ENCODE measurements around the gene RASSF5.

RASSF5 gene

GRCh38 chr1:206518206-206518605 lies 10.9 kb downstream of the RASSF5 start:
- no peak for DNase-seq

DNA sequence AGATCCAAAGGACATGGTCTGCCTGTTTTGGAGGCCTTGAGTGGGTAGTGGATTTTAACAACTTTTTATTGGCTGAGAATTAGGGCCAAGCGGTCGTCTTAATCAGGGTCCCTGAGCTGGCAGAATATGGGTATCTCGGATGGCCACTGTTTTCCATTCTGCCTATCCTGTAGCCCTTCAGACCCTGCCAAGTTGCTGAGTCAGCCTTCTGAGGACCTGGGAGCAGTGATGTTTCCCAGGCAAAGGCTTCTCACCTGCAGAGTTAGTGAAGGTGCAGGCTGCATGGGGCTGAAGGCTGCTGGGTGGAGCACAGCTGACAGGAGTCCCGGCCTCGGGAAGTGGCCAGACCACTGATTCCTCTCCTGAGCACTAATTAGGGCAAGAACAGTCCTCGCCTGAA lies 11.4 kb downstream of the RASSF5 start:
- DNase-seq = no peak

GRCh38 chr1:206521127-206521526 lies 13.8 kb downstream of the RASSF5 start:
- DNase-seq = no peak

DNA sequence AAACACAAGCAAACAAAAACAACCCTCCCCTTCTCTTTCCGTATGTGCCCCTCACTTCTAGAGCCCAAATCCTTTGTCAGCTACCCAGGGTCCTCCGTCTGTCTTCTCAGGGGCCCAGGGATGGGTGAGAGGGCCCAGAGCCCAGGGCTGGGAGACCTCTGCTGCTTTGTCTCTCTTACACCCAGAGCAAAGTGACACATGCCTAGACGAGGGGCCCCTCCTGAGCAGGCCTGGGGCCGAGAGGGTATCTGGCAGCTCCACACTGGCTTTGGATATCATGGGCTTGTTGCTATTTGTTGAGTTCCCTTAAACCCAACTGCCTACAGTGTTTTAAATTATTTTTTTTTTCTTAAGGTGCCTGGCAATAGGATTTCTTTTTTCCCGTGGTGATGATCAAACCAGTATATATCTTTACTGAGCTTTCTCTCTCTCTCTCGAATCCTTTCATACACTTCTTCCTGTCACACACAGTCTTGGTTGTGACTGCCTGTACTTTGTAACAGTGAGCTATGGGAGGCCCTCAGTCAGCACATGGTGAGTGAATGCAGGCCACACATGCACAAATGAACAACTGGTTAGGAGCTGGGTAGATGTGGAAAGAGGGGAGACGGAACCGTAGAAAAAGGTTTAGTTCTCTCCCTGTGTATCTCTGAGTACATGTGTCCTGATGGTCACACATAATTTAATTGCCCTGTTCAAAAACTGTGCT lies 14.5 kb downstream of the RASSF5 start:
- DNase-seq = no peak

DNA sequence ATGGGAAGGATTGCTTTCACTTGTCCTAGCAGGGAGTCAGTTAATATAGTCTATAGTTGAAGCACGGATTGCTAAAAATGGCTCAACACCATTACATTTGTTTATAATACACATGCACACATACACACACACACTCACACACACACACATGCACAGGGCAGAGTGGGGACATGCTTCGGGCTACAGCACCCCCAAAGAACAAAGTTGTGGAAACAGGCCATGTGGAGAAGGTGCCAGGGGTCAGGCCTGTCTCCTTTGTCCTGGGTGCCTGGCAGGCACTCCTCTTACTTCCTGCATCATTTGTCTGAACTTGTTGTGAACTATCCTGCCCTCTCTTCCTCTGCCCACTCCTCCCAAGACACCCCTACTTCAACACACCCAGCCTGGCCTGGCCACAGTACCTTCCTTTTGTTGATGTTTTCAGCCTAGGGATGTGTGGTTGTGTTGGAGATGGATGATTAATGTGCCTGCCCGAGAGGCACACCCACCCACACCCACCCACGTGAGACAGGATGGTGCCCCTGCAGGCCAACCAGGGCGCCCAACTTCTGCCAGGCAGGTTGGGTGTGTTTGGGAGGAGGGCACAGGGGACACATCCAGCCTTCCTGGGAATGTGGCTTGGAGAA lies 17.5 kb downstream of the RASSF5 start:
- DNase-seq = no peak

- DNase-seq = no peak
Measured at GRCh38 chr1:206526064-206526911, 19.0 kb downstream of the RASSF5 start.

- DNase-seq = no peak
Measured at GRCh38 chr1:206529425-206529824, 22.1 kb downstream of the RASSF5 start.

DNA sequence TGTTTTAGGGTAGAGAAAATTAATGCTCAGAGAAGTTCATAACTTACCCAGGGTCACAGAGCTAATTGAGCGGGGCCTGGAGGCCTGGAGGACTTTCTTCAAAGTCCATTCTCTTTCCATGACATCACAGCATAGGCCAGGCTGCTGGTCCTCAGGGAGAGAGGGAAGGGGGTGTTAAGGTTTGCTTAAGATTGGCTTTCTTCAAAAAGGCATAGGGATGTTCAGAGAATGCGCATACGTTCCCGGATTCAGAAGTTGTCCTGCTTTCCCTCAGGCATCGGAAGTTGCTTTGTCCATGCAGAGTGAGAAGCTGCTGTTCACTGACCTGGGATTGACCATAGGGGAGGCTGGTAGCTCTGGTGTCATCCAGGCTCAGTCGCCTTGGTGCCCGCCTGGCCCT lies 25.0 kb downstream of the RASSF5 start:
- no peak for DNase-seq

DNA sequence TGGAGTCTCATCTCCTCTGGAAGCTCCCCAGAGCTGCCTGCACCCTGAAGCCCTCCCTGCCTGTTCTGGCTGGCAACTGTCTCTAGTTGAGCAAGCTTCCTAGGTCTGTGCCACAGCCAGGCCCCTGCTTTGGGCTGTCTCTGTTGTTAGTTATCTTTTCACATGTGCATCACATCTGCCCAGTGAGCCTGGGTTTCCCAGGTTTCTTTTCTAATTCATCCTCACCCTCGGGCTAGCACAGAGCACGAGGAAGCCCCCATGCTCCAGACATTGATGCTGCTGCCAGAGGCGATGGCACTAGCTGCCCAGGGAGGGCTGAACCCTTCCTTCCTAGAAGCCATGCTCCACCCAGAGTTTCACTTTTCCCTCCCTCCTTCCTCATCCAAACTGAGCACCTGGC lies 27.2 kb downstream of the RASSF5 start:
- DNase-seq = no peak

DNA sequence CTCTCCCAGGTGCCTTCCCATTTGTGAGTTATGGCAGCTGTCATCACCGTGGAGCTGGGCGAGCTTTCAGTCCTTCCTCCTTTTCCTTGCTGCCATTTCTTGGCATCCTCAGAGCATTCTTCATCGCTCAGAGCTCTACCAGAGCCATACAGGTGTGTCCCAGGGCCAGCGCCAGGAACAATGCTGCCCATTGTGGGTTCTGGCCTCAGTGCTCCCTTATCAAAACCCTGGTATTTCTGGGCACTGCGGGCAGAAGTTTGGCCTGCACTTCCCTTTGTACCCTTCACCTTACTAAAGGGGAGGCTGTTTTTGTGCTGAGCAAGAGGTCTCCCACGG lies 28.5 kb downstream of the RASSF5 start:
- DNase-seq = no peak

DNA sequence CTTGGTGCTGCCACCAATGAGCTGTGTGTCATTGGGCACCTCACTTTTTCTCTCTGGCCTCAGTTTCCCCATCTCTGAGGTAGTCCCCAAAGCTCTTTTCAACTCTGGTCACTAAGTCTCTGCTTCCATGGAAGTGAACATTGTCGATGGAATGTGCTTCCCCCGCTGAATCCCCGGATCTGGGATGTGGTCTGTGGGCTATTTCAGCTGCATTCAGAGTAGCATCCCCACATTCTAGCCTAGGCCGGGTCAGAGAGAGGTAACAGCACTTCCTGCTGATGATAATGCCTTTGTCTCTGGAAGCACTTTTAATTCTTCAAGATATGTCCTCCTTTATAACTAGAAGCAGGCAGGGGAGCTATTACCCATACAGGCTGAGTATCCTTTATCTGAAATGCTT lies 29.8 kb downstream of the RASSF5 start:
- DNase-seq = no peak

DNA sequence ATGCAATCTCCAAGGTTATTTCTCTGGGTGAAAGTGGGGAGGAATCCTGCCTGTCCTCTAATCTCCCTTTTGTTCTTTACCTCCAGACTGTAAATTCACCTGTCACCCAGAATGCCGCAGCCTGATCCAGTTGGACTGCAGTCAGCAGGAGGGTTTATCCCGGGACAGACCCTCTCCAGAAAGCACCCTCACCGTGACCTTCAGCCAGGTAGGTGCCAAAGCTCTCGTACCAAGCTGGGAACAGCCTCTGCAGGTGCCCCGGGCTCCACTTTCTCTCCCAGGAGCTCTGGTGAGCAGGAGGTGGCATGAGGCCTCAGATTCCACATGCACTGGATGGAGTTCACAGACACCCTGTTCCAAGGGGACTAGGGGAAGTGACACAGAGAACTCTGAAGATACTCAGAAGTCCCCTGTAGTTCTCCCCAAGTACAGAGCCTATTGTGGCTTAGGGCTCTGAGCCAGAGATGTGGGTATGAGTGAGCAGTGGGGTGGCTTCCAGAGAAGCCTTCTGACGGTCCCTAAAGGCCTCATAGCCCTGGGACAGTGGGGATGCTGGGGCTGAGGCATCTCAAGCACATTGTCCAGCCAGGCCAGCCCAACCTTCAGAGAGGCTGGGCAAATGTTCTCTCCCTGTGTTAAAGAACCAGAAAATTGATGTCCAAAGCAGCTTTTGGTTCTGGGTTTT lies 30.9 kb downstream of the RASSF5 start:
- DNase-seq = no peak

DNA sequence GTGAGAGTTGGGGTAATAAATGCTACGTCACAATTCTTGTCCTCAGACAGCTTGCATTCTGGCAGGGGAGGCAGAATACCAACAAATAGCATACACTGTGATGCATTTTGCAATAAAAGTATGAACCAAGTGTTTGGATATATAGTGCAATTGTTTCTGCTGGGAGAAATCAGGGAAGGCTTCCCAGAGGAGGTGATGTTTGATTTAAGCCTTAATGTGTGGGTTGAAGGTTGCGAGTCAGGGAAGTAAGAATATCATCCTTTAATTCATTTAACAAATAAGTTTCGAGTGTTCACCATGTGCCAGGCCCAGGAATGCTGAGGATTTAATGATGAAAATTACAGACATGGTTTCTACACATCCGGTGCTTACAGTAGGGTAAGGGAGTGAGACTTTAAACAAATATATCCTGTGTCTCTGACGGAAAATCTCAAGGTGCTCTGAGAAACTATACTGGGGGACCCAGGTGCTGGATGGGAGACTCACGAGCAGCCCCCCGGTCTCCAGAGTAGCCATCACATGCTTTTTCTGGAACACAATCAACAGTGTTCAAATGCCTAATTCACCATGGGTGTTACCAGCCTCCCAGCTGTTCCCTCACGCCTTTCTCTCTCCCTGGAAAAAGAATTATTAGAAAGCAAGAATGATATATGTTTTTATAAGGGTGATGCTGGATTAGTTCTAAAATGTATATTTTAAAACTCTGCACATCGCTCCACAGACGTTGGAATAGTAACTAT lies 31.7 kb downstream of the RASSF5 start:
- no peak for DNase-seq

GRCh38 chr1:206540044-206540780 lies 32.9 kb downstream of the RASSF5 start:
- DNase-seq = no peak

DNA sequence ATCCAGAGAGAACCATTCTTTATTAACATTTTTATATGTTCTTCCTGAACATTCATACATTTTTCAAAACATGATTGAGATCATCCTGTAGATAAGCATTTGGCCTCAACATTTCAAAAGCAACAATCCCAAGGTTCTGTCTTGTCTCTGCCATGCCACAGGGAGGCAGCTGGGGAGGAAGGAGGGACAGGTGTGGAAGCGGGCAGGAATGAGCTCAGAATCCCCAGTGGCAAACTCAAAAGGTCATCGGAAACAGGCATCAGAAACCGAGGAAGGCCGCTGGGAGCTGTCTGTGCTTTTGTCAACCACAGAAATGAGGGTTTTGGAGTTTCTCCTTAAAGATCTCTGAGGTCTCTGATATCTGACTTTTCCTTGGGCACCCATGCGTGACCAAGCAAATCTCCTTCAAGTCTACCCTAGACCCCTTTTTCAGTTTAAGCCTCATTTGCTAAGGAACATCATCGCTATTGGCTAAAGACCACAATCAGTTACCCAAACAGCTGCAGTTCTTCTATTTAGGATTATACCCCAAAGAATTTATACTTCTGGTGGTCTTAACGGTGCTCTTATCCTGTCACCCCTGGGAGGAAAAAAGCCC lies 34.0 kb downstream of the RASSF5 start:
- no peak for DNase-seq

DNA sequence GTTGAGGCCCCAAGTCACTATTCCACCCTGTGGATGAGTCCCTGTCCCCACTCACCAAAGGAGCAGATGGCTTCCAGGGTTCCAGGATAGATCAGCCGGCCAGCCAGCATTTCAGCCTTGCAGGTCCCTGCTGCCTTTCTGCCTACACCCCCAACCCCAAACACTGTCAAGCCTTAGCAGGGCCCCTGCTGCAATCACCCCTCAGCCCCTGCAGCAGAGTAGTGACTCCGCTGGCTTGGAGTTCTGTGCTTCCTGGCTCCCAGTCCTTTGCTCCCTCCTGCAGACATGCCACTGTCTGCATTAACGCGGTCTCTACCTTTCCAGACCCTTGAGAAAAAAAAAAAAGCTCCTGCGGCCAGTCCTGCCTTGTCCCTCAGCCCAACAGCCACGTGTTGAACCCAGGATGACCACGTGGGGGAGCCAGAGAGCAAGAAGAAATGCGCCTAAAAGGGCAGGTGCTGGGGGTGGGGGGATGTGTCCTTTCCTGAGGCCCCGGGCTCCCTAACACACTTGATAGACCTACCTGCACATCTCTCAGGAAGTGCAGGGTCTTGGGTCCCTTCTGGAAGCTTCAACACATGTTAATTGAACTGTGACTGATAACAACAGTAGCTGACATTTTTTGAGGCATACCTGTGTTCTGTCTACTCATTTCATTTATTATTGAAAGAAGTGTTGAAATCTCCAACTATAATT lies 37.4 kb downstream of the RASSF5 start:
- DNase-seq = peak; percentile 64

DNA sequence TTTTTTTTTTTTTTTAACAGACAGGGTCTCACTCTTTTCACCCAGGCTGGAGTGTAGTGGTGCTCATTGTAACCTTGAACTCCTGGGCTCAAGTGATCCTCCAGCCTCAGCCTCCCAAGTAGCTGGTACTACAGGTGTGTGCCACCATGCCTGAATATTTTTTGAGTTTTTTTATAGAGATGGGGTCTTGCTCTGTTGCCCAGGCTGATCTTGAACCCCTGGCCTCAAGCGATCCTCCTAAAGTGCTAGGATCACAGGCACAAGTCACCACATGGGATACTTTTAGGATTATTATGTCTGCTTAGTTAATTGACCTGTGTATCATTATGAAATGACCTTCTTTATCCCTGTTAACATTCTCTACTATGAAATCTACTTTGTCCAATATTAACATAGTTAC lies 38.0 kb downstream of the RASSF5 start:
- DNase-seq = no peak

DNA sequence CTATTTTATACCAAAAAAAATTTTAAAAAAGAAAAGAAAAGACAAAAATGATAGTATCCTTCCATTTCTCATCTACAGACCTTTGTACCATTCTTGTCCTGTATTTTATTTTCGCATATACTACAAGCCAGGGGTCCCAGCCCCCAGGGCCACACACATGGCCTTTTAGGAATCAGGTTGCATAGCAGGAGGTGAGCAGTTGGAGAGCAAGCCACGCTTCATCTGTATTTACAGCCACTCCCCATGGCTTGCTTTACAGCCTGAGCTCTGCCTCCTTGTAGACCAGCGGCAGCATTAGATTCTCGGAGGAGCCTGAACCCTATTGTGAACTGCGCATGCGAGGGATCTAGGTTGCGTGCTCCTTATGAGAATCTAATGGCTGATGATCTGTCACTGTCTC lies 39.8 kb downstream of the RASSF5 start:
- no peak for DNase-seq

DNA sequence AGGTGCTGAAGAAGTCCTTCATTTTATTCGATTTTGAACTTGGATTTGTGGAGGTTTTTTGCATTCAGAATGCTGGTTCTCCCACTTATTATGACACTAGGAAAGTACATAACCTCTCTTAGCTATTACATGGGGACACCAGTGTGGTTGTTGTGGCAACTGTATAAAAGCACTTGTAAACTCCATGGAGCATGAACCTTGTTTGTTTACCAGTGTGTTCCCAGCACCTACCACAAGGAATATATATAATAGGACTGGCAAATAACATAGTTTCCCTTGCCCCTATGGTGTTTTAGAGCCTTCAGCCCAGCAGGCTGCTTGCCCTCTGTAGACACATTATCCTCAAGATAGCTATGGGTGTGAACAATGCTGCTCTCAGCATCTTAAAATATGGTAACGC lies 43.1 kb downstream of the RASSF5 start:
- no peak for DNase-seq

DNA sequence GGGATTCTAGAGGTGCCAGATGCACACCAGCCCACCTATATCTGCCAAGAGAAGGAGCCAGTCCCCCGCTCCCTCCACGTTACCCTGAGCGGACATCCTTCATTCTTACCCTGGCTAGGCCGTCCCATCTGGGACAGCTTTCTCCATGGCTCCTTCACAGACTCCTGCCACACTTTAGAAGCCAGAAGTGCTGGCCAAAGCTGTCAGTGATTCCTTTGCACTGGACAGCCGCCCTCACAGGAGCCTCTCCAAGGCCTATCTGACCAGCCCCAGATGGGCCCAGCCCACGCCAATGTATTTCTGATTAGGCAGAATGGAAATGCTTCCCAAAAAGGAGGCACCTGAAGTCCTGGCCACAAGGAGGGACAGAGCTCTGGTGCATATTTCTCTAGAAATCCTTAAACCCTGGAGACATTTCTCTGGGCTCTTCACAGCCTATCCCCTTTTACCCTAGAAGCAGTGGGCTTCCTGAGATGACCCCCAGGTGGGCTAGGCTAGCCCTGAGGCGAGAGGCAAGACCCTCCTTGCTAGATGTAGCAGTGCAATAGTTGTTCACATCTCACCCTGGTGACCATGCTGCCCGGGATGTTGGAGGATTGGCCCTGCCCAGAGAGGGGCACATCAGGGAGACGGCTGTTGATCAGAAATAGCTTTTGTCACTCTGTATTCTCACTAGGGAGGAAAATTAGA lies 44.1 kb downstream of the RASSF5 start:
- DNase-seq = no peak

DNA sequence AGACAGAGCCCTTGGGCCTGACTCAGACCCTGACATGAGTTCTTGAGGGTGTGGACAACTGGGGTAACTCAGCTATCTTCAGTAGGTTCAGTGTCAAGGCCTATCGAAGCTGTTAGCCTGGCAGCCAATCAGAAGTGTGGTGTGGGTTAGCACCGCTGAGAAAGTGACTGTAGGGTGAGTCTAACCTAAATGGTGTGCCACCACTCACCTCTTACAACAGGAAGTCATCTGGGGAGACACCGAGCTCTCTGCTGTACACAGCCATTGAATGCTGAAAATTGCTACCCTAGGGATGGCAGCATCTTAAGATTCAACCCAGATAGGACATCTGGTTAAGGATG lies 44.6 kb downstream of the RASSF5 start:
- no peak for DNase-seq
